ENCODE results near the gene IFNAR1.
"Not testable (repeated sequence)": the region's sequence is repeated elsewhere in the genome, so short reads cannot be mapped to it uniquely, and the experiment has no call there.

DNA sequence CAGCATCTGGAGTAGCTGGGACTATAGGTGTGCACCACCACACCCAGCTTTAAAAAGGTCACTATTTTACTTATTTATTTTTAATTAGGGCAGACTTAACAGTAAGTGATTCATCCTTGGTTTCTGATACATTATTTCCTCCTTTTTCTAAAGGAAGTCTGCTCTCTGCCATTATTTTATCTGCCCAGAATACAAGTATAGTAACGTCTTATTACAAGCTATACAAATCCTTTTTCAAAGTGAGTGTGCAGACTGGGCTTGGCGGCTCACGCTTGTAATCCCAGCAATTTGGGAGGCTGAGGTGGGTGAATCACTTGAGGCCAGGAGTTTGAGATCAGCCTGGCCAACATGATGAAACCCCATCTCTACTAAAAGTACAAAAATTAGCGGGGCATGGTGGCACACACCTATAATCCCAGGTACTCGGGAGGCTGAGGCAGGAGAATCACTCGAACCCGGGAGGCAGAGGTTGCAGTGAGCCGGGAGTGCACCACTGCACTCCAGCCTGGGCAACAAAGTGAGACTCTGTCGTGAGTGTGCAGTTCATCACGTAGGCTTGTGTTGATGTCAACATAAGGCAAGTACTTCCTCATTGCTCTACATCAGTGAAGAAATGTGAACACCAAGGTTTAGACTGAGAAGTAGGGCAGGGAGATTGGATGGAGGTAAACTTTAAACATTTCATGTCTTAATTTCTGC lies 39.3 kb downstream of the IFNAR1 start:
- TF ChIP-seq, protein P1, sequence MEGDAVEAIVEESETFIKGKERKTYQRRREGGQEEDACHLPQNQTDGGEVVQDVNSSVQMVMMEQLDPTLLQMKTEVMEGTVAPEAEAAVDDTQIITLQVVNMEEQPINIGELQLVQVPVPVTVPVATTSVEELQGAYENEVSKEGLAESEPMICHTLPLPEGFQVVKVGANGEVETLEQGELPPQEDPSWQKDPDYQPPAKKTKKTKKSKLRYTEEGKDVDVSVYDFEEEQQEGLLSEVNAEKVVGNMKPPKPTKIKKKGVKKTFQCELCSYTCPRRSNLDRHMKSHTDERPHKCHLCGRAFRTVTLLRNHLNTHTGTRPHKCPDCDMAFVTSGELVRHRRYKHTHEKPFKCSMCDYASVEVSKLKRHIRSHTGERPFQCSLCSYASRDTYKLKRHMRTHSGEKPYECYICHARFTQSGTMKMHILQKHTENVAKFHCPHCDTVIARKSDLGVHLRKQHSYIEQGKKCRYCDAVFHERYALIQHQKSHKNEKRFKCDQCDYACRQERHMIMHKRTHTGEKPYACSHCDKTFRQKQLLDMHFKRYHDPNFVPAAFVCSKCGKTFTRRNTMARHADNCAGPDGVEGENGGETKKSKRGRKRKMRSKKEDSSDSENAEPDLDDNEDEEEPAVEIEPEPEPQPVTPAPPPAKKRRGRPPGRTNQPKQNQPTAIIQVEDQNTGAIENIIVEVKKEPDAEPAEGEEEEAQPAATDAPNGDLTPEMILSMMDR (conservative IDR thresholded peaks at IDR 0.05 in 1 of 2, IDR thresholded peaks at IDR 0.05 in 1 of 2; ENCODE audit: low read depth in 1 of 2, low read length in 2 of 2): not testable (repeated sequence)
- TF ChIP-seq EZH2 (IDR thresholded peaks at IDR 0.05; ENCODE audit: low read length, missing control alignments): not testable (repeated sequence)

Data from fibroblast of lung (primary cell).